Amygdala (tissue), 56 donors: ENCODE measurements around the gene NDUFA8.

Experiments
- DNase-seq, 56 donors: peaks; one replicate each; lab custom pipeline; 2025; lab: John Stamatoyannopoulos, UW

Gene NDUFA8

GRCh38 chr9:122159026-122159924 lies at the start of gene NDUFA8, which contains the start of gene MORN5:
Gene NDUFA8, minus strand, starts transcription at chr9:122159779. Its CDS starts 102 bp downstream, at chr9:122159677.
Gene MORN5, plus strand, starts transcription at chr9:122159908. Its CDS starts 65 bp downstream, at chr9:122159973.
- DNase-seq = peak; percentile 13 to 95 (median 86)

GRCh38 chr9:122207096-122207495 lies 47.5 kb upstream of the NDUFA8 start:
- no peak for DNase-seq

DNA sequence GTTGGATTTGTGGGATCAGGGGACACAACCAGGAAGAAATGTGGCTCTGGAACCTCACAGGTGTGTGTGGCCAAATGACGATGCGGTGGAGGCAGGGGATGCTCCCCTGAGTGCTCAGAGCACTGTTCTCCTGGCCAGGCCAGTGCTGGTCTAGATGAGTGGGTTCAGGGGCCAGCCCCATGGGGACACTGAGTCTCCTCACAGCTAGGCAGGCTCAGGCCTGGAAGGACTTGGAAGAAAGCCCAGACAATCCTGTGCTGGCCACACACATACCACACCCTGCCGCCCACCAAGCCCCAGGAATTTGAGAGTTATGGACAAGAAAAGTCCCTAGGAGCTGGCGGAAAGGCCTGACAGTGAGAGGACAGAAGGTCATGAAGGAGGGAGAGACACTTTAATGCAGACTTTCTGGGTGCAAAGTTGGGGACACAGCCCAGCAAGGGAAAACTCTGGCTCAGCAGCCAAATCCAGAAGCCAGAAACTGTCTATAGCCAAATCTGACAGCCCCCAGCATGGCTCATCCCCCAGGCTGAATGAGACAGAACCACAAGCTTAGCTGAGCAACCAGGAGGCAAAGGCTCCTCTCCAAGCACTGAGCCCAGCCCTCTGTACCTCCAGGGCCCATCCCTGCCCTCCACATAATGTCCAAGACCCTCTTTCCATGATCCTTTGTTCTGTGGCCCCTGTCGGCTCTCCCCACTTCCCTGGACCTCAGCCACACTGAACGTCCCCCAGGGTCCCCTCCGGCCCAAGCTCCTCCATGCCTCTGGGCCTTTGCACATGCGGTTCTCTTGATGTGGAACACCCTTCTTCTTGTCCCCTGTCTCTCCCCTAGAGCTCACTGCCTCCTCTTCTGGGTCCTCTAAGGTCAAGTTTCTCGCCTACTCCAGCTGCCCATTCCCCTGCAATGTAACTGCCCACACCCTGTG lies 46.8 kb upstream of the NDUFA8 start:
- DNase-seq = no peak

GRCh38 chr9:122205176-122205575 lies 45.6 kb upstream of the NDUFA8 start:
- DNase-seq = no peak

DNA sequence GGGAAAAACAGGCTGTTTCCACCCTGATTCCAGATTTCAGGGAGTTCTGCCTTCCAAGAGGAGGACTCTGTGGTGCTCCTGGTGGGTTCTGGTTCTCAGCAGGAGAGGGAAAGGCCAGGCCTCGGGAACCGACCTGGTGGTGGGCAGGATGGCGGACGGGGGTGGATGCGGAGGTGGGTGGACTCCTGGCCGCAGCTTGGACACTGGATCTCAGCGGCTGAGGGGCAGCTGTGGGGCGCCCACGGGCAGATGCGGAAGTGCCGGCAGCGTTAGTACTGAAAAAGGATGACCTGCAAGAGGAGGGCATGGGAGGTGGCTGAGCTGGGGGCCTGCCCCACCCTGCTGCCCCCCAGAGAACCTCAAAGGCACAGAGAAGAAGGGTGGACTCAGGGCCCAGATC lies 44.9 kb upstream of the NDUFA8 start:
- no peak for DNase-seq

GRCh38 chr9:122204055-122204454 lies 44.5 kb upstream of the NDUFA8 start:
- DNase-seq = no peak

DNA sequence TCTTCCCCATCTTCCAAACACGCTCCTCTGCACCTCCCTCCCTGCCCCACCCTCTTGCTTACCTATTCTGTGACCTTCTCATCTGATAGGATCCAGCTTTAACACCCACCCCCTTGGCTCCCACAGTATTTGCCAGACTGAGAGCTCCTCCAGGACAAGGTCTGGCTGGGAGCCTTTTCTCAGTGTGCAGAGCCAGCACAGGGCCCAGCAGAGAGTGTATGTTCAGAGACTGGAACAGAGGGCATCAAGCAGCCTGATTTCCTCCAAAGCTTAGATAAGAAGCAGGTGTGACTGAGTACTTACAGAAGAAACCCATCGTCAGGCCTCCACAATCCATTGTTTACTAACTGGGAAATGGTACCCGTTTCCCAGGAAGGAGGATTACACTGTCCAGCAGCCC lies 42.5 kb upstream of the NDUFA8 start:
- DNase-seq = no peak

DNA sequence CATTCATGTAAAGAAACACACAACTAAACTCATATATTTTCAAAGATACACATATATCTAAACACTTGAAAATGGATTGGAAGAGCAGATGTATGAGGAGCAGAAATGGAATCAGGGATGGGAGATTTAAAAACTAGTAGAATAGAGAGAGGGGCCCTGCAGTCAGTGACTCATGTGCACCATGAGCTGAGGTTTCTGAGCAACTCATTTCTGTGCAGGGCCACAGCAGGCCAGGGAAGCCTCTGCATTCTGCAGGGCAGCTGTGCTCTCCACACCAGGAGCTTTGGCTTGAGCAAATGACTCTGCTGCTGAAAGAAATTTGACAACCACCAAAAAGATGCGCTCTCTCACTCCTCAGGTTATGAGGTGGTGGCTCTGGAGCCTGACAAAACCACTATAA lies 42.1 kb upstream of the NDUFA8 start:
- no peak for DNase-seq

- no peak for DNase-seq
These were observed 41.5 kb upstream of the NDUFA8 start for GRCh38 chr9:122200960-122201595.

DNA sequence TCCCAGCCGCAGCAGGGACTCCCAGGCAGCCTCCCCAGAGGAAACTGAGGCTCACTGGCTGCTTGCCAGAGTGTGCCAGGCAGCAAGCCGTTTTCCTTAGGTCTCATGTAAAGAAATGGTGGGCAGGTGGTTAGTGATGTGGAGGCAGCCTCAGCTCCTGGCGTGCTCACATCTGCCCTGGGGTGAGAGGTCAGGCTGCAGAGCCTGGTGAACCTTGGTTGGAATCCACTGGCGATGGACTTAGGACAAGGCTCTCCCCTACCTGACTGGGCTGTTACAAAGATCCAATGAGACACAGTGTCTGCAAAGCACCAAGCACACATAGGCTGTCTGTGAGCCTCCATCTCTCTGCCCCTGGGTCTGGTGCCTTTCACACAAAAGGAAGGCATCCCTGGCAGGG lies 38.3 kb upstream of the NDUFA8 start:
- DNase-seq = no peak

GRCh38 chr9:122197426-122197825 lies 37.8 kb upstream of the NDUFA8 start:
- no peak for DNase-seq

GRCh38 chr9:122195875-122196274 lies 36.3 kb upstream of the NDUFA8 start:
- DNase-seq = no peak

- DNase-seq = no peak
These were observed 34.1 kb upstream of the NDUFA8 start for GRCh38 chr9:122193651-122194050.

DNA sequence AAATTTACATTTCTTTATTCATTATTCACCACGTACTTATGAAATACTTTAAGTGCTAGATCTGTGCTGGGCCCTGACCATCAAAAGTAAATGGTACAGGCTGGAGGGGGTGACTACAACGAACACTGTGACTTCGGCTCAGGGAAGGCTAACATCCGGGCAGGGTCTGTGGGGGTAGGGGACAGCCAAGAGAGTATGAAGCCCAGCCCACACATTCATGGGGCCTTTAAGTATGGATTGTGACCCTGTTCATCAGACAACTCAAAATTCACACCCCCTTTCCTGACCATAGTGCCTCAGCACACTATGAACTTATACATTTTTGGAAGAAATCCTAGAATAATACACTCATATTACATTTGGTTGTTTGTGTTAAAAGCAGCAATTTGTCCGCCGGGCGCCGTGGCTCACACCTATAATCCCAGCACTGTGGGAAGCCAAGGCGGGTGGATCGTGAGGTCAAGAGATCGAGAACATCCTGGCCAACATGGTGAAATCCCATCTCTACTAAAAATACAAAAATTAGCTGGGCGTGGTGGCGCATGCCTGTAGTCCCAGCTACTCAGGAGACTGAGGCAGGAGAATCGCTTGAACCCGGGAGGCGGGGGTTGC lies 33.4 kb upstream of the NDUFA8 start:
- no peak for DNase-seq

- DNase-seq = no peak
These were observed 32.8 kb upstream of the NDUFA8 start for GRCh38 chr9:122192261-122192875.

GRCh38 chr9:122191584-122191983 lies 32.0 kb upstream of the NDUFA8 start:
- no peak for DNase-seq

GRCh38 chr9:122190597-122191381 lies 31.2 kb upstream of the NDUFA8 start:
- peak in 13 of 56 donors; percentile 0 to 49 (median 14) for DNase-seq

DNA sequence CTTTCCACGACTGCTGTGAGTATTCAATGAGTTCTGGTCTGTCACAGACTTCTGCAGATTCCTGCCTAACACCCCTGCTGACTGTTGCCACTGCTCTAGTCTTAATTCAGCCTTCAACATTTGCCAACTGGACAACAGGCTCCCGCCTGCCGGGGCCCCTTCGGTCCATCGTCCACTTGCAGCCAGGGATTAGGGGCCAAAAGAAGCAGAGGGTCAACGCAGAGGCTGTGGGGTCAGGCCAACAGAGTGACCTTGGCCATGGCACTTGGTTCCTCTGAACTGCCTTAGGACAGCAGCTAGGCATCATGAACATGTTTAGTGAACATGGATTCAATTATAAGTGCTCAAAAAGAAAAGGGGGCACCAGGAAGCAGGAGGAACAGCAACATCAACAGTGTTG lies 28.8 kb upstream of the NDUFA8 start:
- DNase-seq = no peak
